ENCODE results near the gene PTH1R. TPM values are rescaled to one million over a fixed set of nuclear protein-coding genes. Genes with fewer than 3 reads are reported as not detected.

Gene PTH1R
- polyA plus RNA-seq, 2 donors: 2.0 to 3.3 TPM

DNA sequence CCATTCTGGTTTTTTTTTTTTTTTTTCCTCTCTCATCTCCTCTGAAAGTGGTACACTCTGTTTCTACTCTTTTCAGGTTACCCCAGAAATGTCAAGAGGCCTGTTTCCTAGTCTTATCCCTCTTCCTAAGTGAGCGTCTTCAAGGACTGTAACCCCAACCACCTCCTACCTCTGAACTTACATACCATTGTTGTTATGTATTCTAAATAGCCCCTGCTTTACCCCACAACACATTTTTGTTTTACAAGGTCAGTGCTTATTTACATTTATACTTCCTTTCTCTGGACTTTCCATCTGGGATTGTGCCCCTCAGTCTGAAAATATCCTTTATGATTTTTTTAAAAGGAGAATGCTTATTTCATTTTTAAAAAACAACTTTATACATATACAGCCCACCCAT, 38.8 kb downstream of the PTH1R start:
- H3K4me3 ChIP-seq (ENCODE audit: low read depth in 1 of 2, low read length in 2 of 2): no peak overlapping the region
- peaks cover 0 to 5% of the 10 kb centered on the region in 2 donors for H3K4me1 ChIP-seq (ENCODE audit: control insufficient read depth in 2 of 2, insufficient read depth in 2 of 2, low read length in 1 of 2)
- no peaks in the 10 kb centered on the region for H3K9me3 ChIP-seq (ENCODE audit: control insufficient read depth in 2 of 2, insufficient read depth in 1 of 2, low read depth in 1 of 2, low read length in 1 of 2)
- H3K27ac ChIP-seq (ENCODE audit: low read depth in 2 of 2, low read length in 1 of 2): no peak overlapping the region
- 92 to 94% methylated on average over 1 of the region's 1 CpG for WGBS, 2 donors
- H3K36me3 ChIP-seq (ENCODE audit: control insufficient read depth in 2 of 2, insufficient read depth in 2 of 2, low read length in 1 of 2): peaks cover 5 to 22% of the 10 kb centered on the region in 2 donors
- no peaks in the 10 kb centered on the region for H3K27me3 ChIP-seq (ENCODE audit: control insufficient read depth in 1 of 2, insufficient read depth in 2 of 2, low read length in 2 of 2)

DNA sequence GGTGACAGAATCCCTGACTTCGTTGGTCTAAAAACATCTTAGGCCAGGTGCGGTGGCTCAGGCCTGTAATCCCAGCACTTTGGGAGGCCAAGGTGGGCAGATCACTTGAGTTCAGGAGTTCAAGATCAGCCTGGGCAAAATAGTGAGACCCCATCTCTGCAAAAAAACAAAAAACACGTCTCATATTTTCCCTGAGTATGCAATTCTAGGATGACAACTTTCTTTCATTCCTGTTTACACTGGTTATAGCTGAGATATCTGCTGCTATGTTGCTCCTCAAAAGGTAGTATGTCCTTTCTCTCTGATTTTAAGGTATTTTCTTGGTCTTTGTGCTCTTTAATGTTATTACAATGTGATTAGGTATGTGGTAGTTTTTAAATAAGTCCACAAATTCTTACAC, 39.3 kb downstream of the PTH1R start:
- H3K36me3 ChIP-seq (ENCODE audit: control insufficient read depth in 2 of 2, insufficient read depth in 2 of 2, low read length in 1 of 2): peaks cover 5 to 26% of the 10 kb centered on the region in 2 donors
- H3K27ac ChIP-seq (ENCODE audit: low read depth in 2 of 2, low read length in 1 of 2): no peak overlapping the region
- H3K9me3 ChIP-seq (ENCODE audit: control insufficient read depth in 2 of 2, insufficient read depth in 1 of 2, low read depth in 1 of 2, low read length in 1 of 2): no peaks in the 10 kb centered on the region
- H3K4me1 ChIP-seq (ENCODE audit: control insufficient read depth in 2 of 2, insufficient read depth in 2 of 2, low read length in 1 of 2): peaks cover 0 to 5% of the 10 kb centered on the region in 2 donors
- no peak overlapping the region for H3K4me3 ChIP-seq (ENCODE audit: low read depth in 1 of 2, low read length in 2 of 2)
- H3K27me3 ChIP-seq (ENCODE audit: control insufficient read depth in 1 of 2, insufficient read depth in 2 of 2, low read length in 2 of 2): no peaks in the 10 kb centered on the region
- 88% methylated on average over 3 of the region's 3 CpGs for WGBS, 2 donors

DNA sequence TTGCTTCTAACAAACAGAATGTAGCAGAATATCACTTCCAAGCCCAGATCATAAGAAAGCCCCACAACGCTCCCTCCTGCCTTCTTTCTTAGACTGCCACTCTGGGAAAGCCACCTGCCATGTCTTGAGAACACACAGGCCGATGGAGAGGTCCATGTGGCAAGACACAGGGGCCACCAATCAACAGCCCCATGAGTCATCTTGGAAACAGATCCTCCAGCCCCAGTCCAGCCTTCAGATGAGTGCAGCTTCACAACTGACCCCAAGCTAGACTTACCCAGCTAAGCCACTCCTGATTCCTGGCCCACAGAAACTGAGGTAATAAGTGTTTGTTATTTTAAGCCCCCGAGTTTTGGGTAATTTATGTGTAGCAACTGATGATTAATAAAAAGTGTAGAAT, 39.7 kb downstream of the PTH1R start:
- no peak overlapping the region for H3K27ac ChIP-seq (ENCODE audit: low read depth in 2 of 2, low read length in 1 of 2)
- H3K36me3 ChIP-seq (ENCODE audit: control insufficient read depth in 2 of 2, insufficient read depth in 2 of 2, low read length in 1 of 2): peaks cover 5 to 30% of the 10 kb centered on the region in 2 donors
- H3K9me3 ChIP-seq (ENCODE audit: control insufficient read depth in 2 of 2, insufficient read depth in 1 of 2, low read depth in 1 of 2, low read length in 1 of 2): no peaks in the 10 kb centered on the region
- H3K27me3 ChIP-seq (ENCODE audit: control insufficient read depth in 1 of 2, insufficient read depth in 2 of 2, low read length in 2 of 2): no peaks in the 10 kb centered on the region
- WGBS, 2 donors: 85 to 96% methylated on average over 3 of the region's 3 CpGs
- peaks cover 0 to 5% of the 10 kb centered on the region in 2 donors for H3K4me1 ChIP-seq (ENCODE audit: control insufficient read depth in 2 of 2, insufficient read depth in 2 of 2, low read length in 1 of 2)
- no peak overlapping the region for H3K4me3 ChIP-seq (ENCODE audit: low read depth in 1 of 2, low read length in 2 of 2)

DNA sequence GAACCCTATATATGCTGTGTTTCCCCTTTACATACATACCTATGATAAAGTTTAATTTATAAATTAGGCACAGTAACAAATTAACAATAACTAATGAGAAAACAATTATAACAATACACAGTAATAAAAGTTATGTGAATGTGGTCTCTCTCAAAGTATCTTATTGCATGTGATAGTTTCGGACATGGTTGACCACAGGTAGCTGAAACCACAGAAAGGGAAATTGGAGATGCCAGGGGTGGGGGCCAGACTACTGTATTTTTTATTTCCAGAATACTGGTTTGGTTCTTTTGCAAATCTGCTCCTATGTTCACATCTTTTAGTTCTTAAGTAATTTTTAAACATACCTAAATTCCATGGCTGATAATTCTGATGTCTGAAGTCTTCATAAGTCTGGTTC, 40.7 kb downstream of the PTH1R start:
- H3K27ac ChIP-seq (ENCODE audit: low read depth in 2 of 2, low read length in 1 of 2): no peak overlapping the region
- WGBS, 2 donors: 90% methylated on average over 1 of the region's 1 CpG

DNA sequence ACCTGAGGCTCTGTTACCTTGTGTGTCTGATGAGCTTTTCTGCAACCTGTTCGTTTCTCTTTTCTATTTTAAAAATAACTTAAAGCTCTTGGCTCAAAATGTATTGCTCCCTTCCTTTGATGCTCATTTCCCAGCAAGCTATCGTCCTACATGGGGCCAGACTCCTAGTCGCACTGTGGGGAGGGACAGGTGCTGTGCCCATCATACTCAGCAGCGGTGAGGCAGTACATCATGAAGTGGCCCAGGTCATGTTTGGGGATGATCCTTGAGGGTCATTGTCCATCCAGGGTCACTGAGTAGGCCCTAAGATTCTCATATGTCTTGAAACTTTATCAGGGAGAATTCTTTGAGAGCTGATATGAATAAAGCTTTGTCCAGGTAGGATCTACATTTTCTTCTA, 41.1 kb downstream of the PTH1R start:
- Histone ChIP-seq H3K36me3 (ENCODE audit: control insufficient read depth in 2 of 2, insufficient read depth in 2 of 2, low read length in 1 of 2) (peaks cover 5 to 44% of the 10 kb centered on the region in 2 donors), H3K9me3 (ENCODE audit: control insufficient read depth in 2 of 2, insufficient read depth in 1 of 2, low read depth in 1 of 2, low read length in 1 of 2) (no peaks in the 10 kb centered on the region), H3K4me1 (ENCODE audit: control insufficient read depth in 2 of 2, insufficient read depth in 2 of 2, low read length in 1 of 2) (peaks cover 0 to 4% of the 10 kb centered on the region in 2 donors), H3K27me3 (ENCODE audit: control insufficient read depth in 1 of 2, insufficient read depth in 2 of 2, low read length in 2 of 2) (no peaks in the 10 kb centered on the region), H3K4me3 (ENCODE audit: low read depth in 1 of 2, low read length in 2 of 2) (no peak overlapping the region), H3K27ac (ENCODE audit: low read depth in 2 of 2, low read length in 1 of 2) (no peak overlapping the region)
- WGBS, 2 donors: 97% methylated on average over 4 of the region's 4 CpGs

More for the DNA sequence above, 40.7 kb downstream of the PTH1R start:
- Histone ChIP-seq H3K4me1 (ENCODE audit: control insufficient read depth in 2 of 2, insufficient read depth in 2 of 2, low read length in 1 of 2) (peaks cover 0 to 5% of the 10 kb centered on the region in 2 donors), H3K27me3 (ENCODE audit: control insufficient read depth in 1 of 2, insufficient read depth in 2 of 2, low read length in 2 of 2) (no peaks in the 10 kb centered on the region), H3K36me3 (ENCODE audit: control insufficient read depth in 2 of 2, insufficient read depth in 2 of 2, low read length in 1 of 2) (peaks cover 5 to 40% of the 10 kb centered on the region in 2 donors), H3K9me3 (ENCODE audit: control insufficient read depth in 2 of 2, insufficient read depth in 1 of 2, low read depth in 1 of 2, low read length in 1 of 2) (no peaks in the 10 kb centered on the region), H3K4me3 (ENCODE audit: low read depth in 1 of 2, low read length in 2 of 2) (no peak overlapping the region)

DNA sequence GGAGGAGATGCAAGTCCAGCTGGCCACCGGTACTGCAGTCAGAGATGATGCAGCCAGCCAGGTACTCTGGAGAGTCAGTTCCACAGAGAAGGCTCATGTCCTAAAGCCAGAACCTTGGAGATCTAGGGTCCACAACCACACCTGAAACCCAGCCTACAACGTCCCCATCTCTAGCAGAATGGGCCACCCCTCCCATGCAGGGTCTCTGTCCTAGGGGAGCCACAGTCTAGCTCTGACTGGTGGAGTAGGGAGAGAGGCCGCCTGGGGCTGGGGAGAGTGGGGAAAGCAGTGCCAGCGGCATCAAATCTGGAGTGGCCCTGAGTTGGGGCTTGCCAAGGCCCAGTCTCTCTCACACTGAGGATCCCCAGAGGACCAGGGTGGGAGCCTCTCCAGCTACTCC, 43.5 kb downstream of the PTH1R start:
- Histone ChIP-seq H3K4me1 (ENCODE audit: control insufficient read depth in 2 of 2, insufficient read depth in 2 of 2, low read length in 1 of 2) (peaks cover 3 to 8% of the 10 kb centered on the region in 2 donors), H3K27me3 (ENCODE audit: control insufficient read depth in 1 of 2, insufficient read depth in 2 of 2, low read length in 2 of 2) (no peaks in the 10 kb centered on the region), H3K36me3 (ENCODE audit: control insufficient read depth in 2 of 2, insufficient read depth in 2 of 2, low read length in 1 of 2) (peaks cover 8 to 56% of the 10 kb centered on the region in 2 donors), H3K9me3 (ENCODE audit: control insufficient read depth in 2 of 2, insufficient read depth in 1 of 2, low read depth in 1 of 2, low read length in 1 of 2) (no peaks in the 10 kb centered on the region), H3K4me3 (ENCODE audit: low read depth in 1 of 2, low read length in 2 of 2) (no peak overlapping the region), H3K27ac (ENCODE audit: low read depth in 2 of 2, low read length in 1 of 2) (no peak overlapping the region)
- 80 to 95% methylated on average over 4 of the region's 4 CpGs for WGBS, 2 donors

DNA sequence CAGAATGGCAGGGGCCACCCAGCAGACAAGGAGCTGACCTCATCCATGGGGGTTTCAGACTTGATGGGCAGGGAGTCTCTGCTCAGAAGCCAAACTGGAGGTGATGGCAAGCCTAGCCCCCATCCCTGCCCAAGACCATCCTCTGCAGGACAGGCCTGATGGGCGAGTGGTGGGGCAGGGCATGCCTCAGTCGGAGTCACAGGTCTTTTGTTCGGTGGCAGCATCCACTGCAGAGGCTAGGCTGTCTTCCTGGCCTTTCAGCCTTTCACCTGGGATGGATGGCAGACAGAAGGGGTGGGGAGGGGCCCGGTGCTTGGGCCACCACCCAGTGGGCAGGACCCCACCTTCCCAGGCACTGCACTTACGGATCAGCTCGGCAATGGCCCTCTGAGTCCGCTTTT, 44.4 kb downstream of the PTH1R start:
- Histone ChIP-seq H3K4me3 (ENCODE audit: low read depth in 1 of 2, low read length in 2 of 2) (no peak overlapping the region), H3K27me3 (ENCODE audit: control insufficient read depth in 1 of 2, insufficient read depth in 2 of 2, low read length in 2 of 2) (no peaks in the 10 kb centered on the region), H3K36me3 (ENCODE audit: control insufficient read depth in 2 of 2, insufficient read depth in 2 of 2, low read length in 1 of 2) (peaks cover 8 to 56% of the 10 kb centered on the region in 2 donors), H3K4me1 (ENCODE audit: control insufficient read depth in 2 of 2, insufficient read depth in 2 of 2, low read length in 1 of 2) (peaks cover 11 to 16% of the 10 kb centered on the region in 2 donors), H3K27ac (ENCODE audit: low read depth in 2 of 2, low read length in 1 of 2) (no peak overlapping the region), H3K9me3 (ENCODE audit: control insufficient read depth in 2 of 2, insufficient read depth in 1 of 2, low read depth in 1 of 2, low read length in 1 of 2) (no peaks in the 10 kb centered on the region)
- WGBS, 2 donors: 93 to 95% methylated on average over 7 of the region's 7 CpGs

DNA sequence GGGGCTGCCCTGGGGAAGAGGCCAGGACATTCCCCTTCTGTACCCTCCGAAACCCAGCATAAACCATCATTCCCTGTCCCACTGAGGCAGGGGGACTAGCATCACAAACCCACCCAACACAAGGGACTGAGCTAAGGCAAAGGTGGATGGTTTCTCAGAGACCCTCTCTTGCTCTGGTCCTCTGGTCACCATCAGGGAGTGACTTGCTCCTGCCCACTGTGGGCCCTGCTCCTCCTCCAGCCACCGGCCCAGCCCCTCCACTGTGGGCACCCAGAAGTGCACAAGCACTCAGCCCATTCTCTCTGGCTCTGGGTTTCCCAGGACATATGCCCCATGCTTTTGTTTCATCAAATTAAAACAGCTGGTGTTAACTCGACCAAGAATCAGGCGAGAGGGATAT, 44.9 kb downstream of the PTH1R start:
- H3K27ac ChIP-seq (ENCODE audit: low read depth in 2 of 2, low read length in 1 of 2): no peak overlapping the region
- H3K9me3 ChIP-seq (ENCODE audit: control insufficient read depth in 2 of 2, insufficient read depth in 1 of 2, low read depth in 1 of 2, low read length in 1 of 2): no peaks in the 10 kb centered on the region
- H3K4me3 ChIP-seq (ENCODE audit: low read depth in 1 of 2, low read length in 2 of 2): no peak overlapping the region
- H3K36me3 ChIP-seq (ENCODE audit: control insufficient read depth in 2 of 2, insufficient read depth in 2 of 2, low read length in 1 of 2): peaks cover 8 to 52% of the 10 kb centered on the region in 2 donors
- H3K4me1 ChIP-seq (ENCODE audit: control insufficient read depth in 2 of 2, insufficient read depth in 2 of 2, low read length in 1 of 2): peaks cover 13 to 20% of the 10 kb centered on the region in 2 donors
- H3K27me3 ChIP-seq (ENCODE audit: control insufficient read depth in 1 of 2, insufficient read depth in 2 of 2, low read length in 2 of 2): no peaks in the 10 kb centered on the region
- WGBS, 2 donors: 89 to 94% methylated on average over 4 of the region's 4 CpGs

DNA sequence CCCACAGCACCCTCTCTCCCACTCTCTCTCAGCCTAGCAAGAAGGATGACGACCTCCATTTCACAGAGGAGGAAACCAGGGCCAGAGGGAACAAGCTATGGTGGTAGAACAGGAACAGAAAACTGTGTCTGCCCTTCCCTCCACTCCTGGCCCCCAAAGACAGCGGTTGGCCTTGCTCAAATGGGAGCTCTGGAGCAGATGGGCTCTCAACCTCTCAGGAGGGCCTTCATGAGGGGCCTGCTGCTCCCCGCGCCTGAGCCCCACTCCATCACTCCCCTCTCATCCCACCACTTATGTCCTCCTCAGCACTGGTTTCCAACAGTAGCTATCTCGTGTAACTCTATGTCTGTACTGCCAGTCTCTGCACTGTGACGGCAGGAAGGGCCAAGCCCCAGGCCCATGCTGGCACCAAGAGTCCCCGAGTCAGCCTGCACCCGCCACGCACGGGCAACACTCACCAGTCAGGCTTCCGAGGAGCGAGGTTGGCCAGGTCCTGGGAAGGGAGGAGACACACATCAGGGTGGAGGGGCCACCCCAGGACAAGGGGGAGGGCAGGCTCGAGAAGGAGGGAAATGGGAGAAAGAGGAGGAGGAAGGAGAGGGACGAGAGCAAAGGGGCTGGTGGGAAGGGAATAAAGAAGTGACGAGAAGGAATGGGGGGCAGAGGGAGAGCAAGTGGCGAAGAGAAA, 45.5 kb downstream of the PTH1R start:
- 90 to 91% methylated on average over 16 of the region's 16 CpGs for WGBS, 2 donors
- H3K36me3 ChIP-seq (ENCODE audit: control insufficient read depth in 2 of 2, insufficient read depth in 2 of 2, low read length in 1 of 2): peaks cover 8 to 52% of the 10 kb centered on the region in 2 donors
- H3K4me3 ChIP-seq (ENCODE audit: low read depth in 1 of 2, low read length in 2 of 2): no peak overlapping the region
- no peaks in the 10 kb centered on the region for H3K27me3 ChIP-seq (ENCODE audit: control insufficient read depth in 1 of 2, insufficient read depth in 2 of 2, low read length in 2 of 2)
- peaks cover 17 to 23% of the 10 kb centered on the region in 2 donors for H3K4me1 ChIP-seq (ENCODE audit: control insufficient read depth in 2 of 2, insufficient read depth in 2 of 2, low read length in 1 of 2)
- H3K27ac ChIP-seq (ENCODE audit: low read depth in 2 of 2, low read length in 1 of 2): no peak overlapping the region
- no peaks in the 10 kb centered on the region for H3K9me3 ChIP-seq (ENCODE audit: control insufficient read depth in 2 of 2, insufficient read depth in 1 of 2, low read depth in 1 of 2, low read length in 1 of 2)

Measured in esophagus (tissue), 2 donors.